Left lung (tissue), 10 donors: ENCODE measurements around the gene CSNK1G1. TPM values are rescaled to one million over a fixed set of nuclear protein-coding genes. Genes with fewer than 3 reads are reported as not detected.
A peak's percentile ranks its signal among the peaks of the same experiment; 100 is the strongest.

ENCODE experiments used
- ATAC-seq: fragments of 200-7000 bp; cut with Tn5 transposase; one replicate; pipeline ENCODE4 v1.9.1; 2020; ENCODE audit warnings: moderate library complexity
- DNase-seq, 4 donors: peaks; one replicate each; pipeline ENCODE4 v3.0.0-alpha.2; 2013 to 2020
- H3K27ac ChIP-seq, 2 donors: fragments of 200-600 bp; sonication (generic) in 1 of 2; one replicate each; pipeline versions ENCODE4 v1.5.0 to v1.8.0; 2020 to 2021
- H3K27me3 ChIP-seq, 2 donors: fragments of 200-600 bp; sonication (generic) in 1 of 2; one replicate each; pipeline versions ENCODE4 v1.5.0 to v1.8.0; 2020 to 2021
- H3K36me3 ChIP-seq, 2 donors: fragments of 200-600 bp; sonication (generic) in 1 of 2; one replicate each; pipeline versions ENCODE4 v1.5.0 to v1.8.0; 2020 to 2021
- H3K4me1 ChIP-seq, 2 donors: fragments of 200-600 bp; one replicate each; pipeline ENCODE4 v1.8.0; 2021
- H3K4me3 ChIP-seq, 2 donors: fragments of 200-600 bp; sonication (generic) in 1 of 2; one replicate each; pipeline versions ENCODE4 v1.5.0 to v1.8.0; 2020 to 2021; ENCODE audit warnings: mild to moderate bottlenecking in 1 of 2
- H3K9me3 ChIP-seq, 2 donors: fragments of 200-600 bp; sonication (generic) in 1 of 2; one replicate each; pipeline versions ENCODE4 v1.5.0 to v1.8.0; 2020 to 2021
- CTCF ChIP-seq, 2 donors: fragments of 200-600 bp; sonication (generic) in 1 of 2; IDR thresholded peaks; one replicate each; pipeline versions ENCODE4 v1.5.0 to v1.8.0; 2021; ENCODE audit warnings: antibody characterized with exemption in 2 of 2
- intact Hi-C, 2 donors: fragments of 100-400 bp; cut with DNase I; formaldehyde crosslinking; loops; one replicate each; pipeline versions ENCODE4 v1.11.2 to v1.14.2; 2022
- polyA plus RNA-seq, 6 donors: library from polyadenylated mRNA; unstranded; fragments of 120-200 nt; gene quantifications; one replicate each; pipeline ENCODE4 v1.2.1, GENCODE V29; 2013; ENCODE audit not compliant: insufficient read length in 6 of 6
- total RNA-seq, 2 donors: library from RNA; stranded (reverse); fragmentation: NEBNext Ultra II Directional; extraction: Animal tissue kit (Norgen Biotek cat#: 25700); gene quantifications; one replicate each; pipeline ENCODE4 v1.2.1, GENCODE V29; 2021
- donor health status: DM: no; HTN: yes; CAD: no.
- donor health status: DM: no; HTN: no; CAD: no.

CSNK1G1 gene
- total and polyA plus RNA-seq, 8 donors: 17.7 to 23.1 (median 20.5) TPM

- no peak for TF ChIP-seq CTCF (IDR thresholded peaks at IDR 0.05)
- no peak overlapping the region for H3K27ac ChIP-seq
- DNase-seq (no peak), ATAC-seq (peak; percentile 83)
- H3K9me3 ChIP-seq: no peaks in the 10 kb centered on the region
- H3K4me3 ChIP-seq: no peak overlapping the region
- intact Hi-C loops: no loop called here
- no peaks in the 10 kb centered on the region for H3K27me3 ChIP-seq
- no peaks in the 10 kb centered on the region for H3K4me1 ChIP-seq
- no peaks in the 10 kb centered on the region for H3K36me3 ChIP-seq
Observed at GRCh38 chr15:64232400-64232799, 123.6 kb downstream of the CSNK1G1 start.

- ATAC-seq (no peak), DNase-seq (no peak)
- Histone ChIP-seq H3K36me3 (no peaks in the 10 kb centered on the region), H3K27ac (no peak overlapping the region), H3K4me1 (peaks cover 0 to 4% of the 10 kb centered on the region in 2 donors), H3K27me3 (no peaks in the 10 kb centered on the region), H3K4me3 (no peak overlapping the region), H3K9me3 (peaks cover 0 to 6% of the 10 kb centered on the region in 2 donors)
- intact Hi-C loops: no loop called here
- TF ChIP-seq CTCF (IDR thresholded peaks at IDR 0.05): no peak
Observed at GRCh38 chr15:64229129-64229724, 126.7 kb downstream of the CSNK1G1 start.

GRCh38 chr15:64225804-64226203 is 130.2 kb downstream of the CSNK1G1 start:
- Histone ChIP-seq H3K36me3 (no peaks in the 10 kb centered on the region), H3K9me3 (peaks cover 0 to 6% of the 10 kb centered on the region in 2 donors), H3K27ac (no peak overlapping the region), H3K4me1 (peaks cover 0 to 4% of the 10 kb centered on the region in 2 donors), H3K27me3 (no peaks in the 10 kb centered on the region), H3K4me3 (no peak overlapping the region)
- intact Hi-C loops: no loop called here
- ATAC-seq (no peak), DNase-seq (no peak)
- TF ChIP-seq CTCF (IDR thresholded peaks at IDR 0.05): no peak

GRCh38 chr15:64224511-64224910 is 131.5 kb downstream of the CSNK1G1 start:
- intact Hi-C loops: no loop called here
- H3K27ac ChIP-seq: no peak overlapping the region
- peak in 2 of 4 donors; percentile 55 to 79 for DNase-seq
- H3K27me3 ChIP-seq: no peaks in the 10 kb centered on the region
- no peaks in the 10 kb centered on the region for H3K36me3 ChIP-seq
- H3K4me1 ChIP-seq: peaks cover 0 to 4% of the 10 kb centered on the region in 2 donors
- no peak overlapping the region for H3K4me3 ChIP-seq
- ATAC-seq: no peak
- H3K9me3 ChIP-seq: peaks cover 0 to 6% of the 10 kb centered on the region in 2 donors
- no peak for TF ChIP-seq CTCF (IDR thresholded peaks at IDR 0.05)

GRCh38 chr15:64223882-64224281 is 132.1 kb downstream of the CSNK1G1 start:
- H3K27ac ChIP-seq: no peak overlapping the region
- peaks cover 0 to 6% of the 10 kb centered on the region in 2 donors for H3K9me3 ChIP-seq
- DNase-seq (no peak), ATAC-seq (no peak)
- peaks cover 0 to 4% of the 10 kb centered on the region in 2 donors for H3K4me1 ChIP-seq
- intact Hi-C loops: no loop called here
- H3K36me3 ChIP-seq: no peaks in the 10 kb centered on the region
- no peaks in the 10 kb centered on the region for H3K27me3 ChIP-seq
- no peak for TF ChIP-seq CTCF (IDR thresholded peaks at IDR 0.05)
- H3K4me3 ChIP-seq: no peak overlapping the region
